PFSK-1 (cell line): ENCODE data around the gene CDH15.

Experiments
- FOXP2 ChIP-seq: optimal IDR thresholded peaks from 2 replicates; pipeline ENCODE3; 2011; ENCODE audit warnings: borderline replicate concordance, control low read depth, inconsistent platforms; ENCODE audit not compliant: insufficient read depth; ENCODE audit errors: extremely low read length, extremely low read depth
- POLR2AphosphoS5 ChIP-seq: IDR thresholded peaks from 2 replicates; pipeline ENCODE4 v1.6.1; 2012; ENCODE audit warnings: low read depth, mild to moderate bottlenecking, control low read depth, low read length, moderate library complexity
- REST ChIP-seq, 2 experiments: IDR thresholded peaks; 2 replicates each; pipeline versions ENCODE4 v1.6.1 to v1.8.0; 2011 to 2012; ENCODE audit warnings: low read depth in 2 of 2, low read length in 2 of 2, control low read depth in 1 of 2, inconsistent platforms in 1 of 2, mild to moderate bottlenecking in 1 of 2, moderate library complexity in 1 of 2; ENCODE audit not compliant: insufficient read depth in 1 of 2
- SIN3A ChIP-seq: IDR thresholded peaks from 2 replicates; pipeline ENCODE4 v1.6.1; 2012; ENCODE audit warnings: mild to moderate bottlenecking, low read length, moderate library complexity, borderline replicate concordance; ENCODE audit not compliant: insufficient read depth
- TAF1 ChIP-seq: IDR thresholded peaks from 2 replicates; pipeline ENCODE4 v1.6.1; 2012; ENCODE audit warnings: low read length, control low read depth, borderline replicate concordance; ENCODE audit not compliant: insufficient read depth

Gene CDH15

GRCh38 chr16:89216315-89217137 lies 45.0 kb downstream of the CDH15 start:
- no peak for TF ChIP-seq TAF1
- TF ChIP-seq SIN3A = peak; percentile 98; the same call in 1 of the 2 replicates

- TF ChIP-seq FOXP2 = no peak
- no peak for TF ChIP-seq SIN3A
- TF ChIP-seq REST (IDR thresholded peaks at IDR 0.05; ENCODE audit: insufficient read depth in 1 of 2, low read depth in 2 of 2, low read length in 2 of 2) = no peak
- no peak for TF ChIP-seq POLR2AphosphoS5
- TF ChIP-seq TAF1 = no peak
Observed at GRCh38 chr16:89217138-89217387, 45.5 kb downstream of the CDH15 start.

DNA sequence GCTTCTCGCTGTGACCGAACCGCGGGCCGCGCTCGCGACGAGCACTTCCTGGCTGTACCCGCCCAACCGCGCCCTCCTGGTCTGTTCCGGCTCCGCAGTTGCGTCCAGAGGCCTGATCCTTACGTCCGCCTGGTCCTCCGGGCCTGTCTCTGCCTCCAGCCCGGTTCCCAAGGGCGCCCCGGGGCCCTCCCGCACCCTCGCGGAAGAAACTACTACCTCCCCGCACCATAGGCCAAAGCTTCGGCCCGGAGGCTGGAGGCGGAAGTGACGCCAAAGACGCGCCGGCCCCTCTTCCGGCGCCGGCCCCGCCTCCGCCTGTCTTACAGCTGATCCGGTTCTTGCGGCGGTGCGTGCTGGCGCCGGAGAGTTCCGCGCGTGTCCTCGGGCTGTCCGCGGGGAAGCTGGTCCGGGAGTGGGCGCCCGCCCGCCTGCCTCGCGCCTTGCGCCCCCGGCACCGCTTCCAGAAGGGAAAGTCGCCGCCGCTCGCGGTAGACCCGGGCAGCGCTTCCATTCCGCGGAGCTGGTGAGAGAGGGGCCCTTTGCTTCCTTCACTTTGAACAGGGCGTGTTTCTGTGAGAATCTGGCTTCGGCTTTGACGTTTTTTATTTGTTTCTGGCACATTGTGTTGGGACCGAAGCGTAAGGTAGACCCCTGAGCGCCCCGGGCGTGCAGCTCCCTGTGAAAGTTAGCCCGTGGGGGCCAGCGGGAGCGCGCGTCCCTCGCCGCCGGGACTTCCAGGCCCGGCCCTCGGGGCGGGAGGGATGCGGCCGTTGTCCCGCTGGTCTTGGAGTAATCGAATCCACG lies 46.0 kb downstream of the CDH15 start, which contains the start of gene ZNF778:
Gene ZNF778, plus strand, starts transcription at position 316 of the 804 bp plus-strand sequence. CDS start 3,425 bp downstream, outside the sequence.
- TF ChIP-seq FOXP2 = peak; percentile 18
- TF ChIP-seq REST (IDR thresholded peaks at IDR 0.05; ENCODE audit: insufficient read depth in 1 of 2, low read depth in 2 of 2, low read length in 2 of 2) = no peak
- peak; percentile 82 for TF ChIP-seq POLR2AphosphoS5
- peak; percentile 69 for TF ChIP-seq TAF1
- TF ChIP-seq SIN3A = peak; percentile 96

DNA sequence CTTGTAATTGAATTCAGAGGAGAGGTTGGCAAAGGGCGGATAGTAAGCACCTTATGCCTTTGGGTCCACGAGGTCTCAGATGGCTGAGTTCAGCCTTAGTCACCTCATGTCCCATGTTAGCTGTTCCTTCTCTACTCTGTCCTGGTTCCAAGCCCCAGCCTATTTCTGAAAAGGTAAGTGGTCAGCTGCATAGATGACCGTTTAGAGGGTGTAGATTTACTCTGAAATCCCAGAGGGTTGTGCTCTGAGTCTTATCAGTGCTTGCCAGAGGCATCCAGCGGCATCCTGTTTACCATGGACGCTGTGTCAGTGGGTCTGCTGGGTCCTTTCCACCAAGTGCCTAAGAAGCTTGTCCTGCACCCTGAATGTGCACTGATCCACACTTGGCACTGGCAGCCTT lies 47.8 kb downstream of the CDH15 start:
- TF ChIP-seq FOXP2 (no peak), POLR2AphosphoS5 (no peak), TAF1 (no peak), REST (IDR thresholded peaks at IDR 0.05; ENCODE audit: insufficient read depth in 1 of 2, low read depth in 2 of 2, low read length in 2 of 2) (no peak), SIN3A (no peak)

DNA sequence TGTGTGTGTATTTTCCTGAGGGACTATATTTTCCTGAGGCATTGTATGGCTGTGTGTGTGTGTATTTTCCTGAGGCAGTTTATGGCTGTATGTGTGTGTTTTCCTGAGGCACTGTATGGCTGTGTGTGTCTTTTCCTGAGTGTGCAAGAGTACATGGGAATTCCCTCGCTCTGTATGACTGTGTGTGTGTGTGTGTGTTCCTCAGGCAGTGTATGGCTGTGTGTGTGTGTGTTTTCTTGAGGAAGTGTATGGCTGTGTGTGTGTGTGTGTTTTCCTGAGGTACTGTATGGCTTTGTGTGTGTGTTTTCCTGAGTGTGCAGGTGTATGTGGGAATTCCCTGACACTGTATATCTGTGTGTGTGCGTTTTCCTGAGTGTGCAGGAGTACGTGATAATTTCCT lies 50.1 kb downstream of the CDH15 start:
- no peak for TF ChIP-seq FOXP2
- no peak for TF ChIP-seq SIN3A
- no peak for TF ChIP-seq REST (IDR thresholded peaks at IDR 0.05; ENCODE audit: insufficient read depth in 1 of 2, low read depth in 2 of 2, low read length in 2 of 2)
- TF ChIP-seq TAF1 = no peak
- no peak for TF ChIP-seq POLR2AphosphoS5
